Mesothelial cell of epicardium (in vitro differentiated cells): ENCODE data around the gene PLCG1. TPM values are rescaled to one million over a fixed set of nuclear protein-coding genes. Genes with fewer than 3 reads are reported as not detected.
A peak's percentile ranks its signal among the peaks of the same experiment; 100 is the strongest.

Experiments used
- DNase-seq, 2 experiments: peaks; one replicate each; pipeline ENCODE4 v3.0.0; 2021; ENCODE audit warnings: low spot score in 2 of 2; ENCODE audit not compliant: unreplicated experiment in 2 of 2
- H3K27ac Mint-ChIP-seq: 2 replicates; pipeline ENCODE4 v1.8.0; 2021; ENCODE audit warnings: mixed read lengths
- H3K27me3 Mint-ChIP-seq: 2 replicates; pipeline ENCODE4 v1.8.0; 2021; ENCODE audit warnings: low read depth, mixed read lengths
- H3K36me3 Mint-ChIP-seq: 2 replicates; pipeline ENCODE4 v1.8.0; 2021; ENCODE audit warnings: mixed read lengths
- H3K4me1 Mint-ChIP-seq: 2 replicates; pipeline ENCODE4 v1.8.0; 2021; ENCODE audit warnings: mixed read lengths
- H3K4me3 Mint-ChIP-seq: 2 replicates; pipeline ENCODE4 v1.8.0; 2021; ENCODE audit warnings: mild to moderate bottlenecking, moderate library complexity, mixed read lengths
- H3K9me3 Mint-ChIP-seq: 2 replicates; pipeline ENCODE4 v1.8.0; 2021; ENCODE audit warnings: mixed read lengths
- total RNA-seq: library from RNA; stranded (reverse); gene quantifications from 3 replicates; pipeline ENCODE4 v1.2.1, GENCODE V29; 2021
- TF ChIP-seq, protein P1 (sequence below): fragments of 200-600 bp; sonication (generic); IDR thresholded peaks from one replicate; pipeline ENCODE4 v1.5.0; 2021; ENCODE audit warnings: antibody characterized with exemption; ENCODE audit not compliant: unreplicated experiment

The PLCG1 gene
- total RNA-seq, 1 donor from 2014 or later: 301 TPM

DNA sequence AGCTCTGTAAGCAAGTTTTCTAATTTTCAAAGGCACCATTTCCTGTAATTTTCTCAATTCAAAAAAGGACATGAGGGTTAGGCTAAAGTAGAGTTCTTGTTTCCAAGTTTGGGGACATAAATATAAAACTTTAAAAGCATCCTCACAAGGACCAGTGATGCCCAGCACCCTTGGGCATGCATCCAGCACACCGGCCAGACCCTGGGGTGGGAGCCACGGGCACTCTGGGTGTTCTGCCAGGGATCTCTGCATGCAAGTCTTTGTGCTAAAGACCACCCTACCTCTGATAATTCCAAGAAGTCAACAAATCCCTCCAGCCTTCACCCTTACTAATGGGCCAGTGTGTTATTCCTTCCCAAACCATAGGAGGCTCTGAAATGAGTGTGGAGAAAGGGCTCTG lies 46.5 kb downstream of the PLCG1 start:
- Mint-ChIP-seq H3K4me1 (no peaks in the 10 kb centered on the region), H3K27ac (no peak overlapping the region), H3K27me3 (no peaks in the 10 kb centered on the region), H3K9me3 (peaks cover 13% of the 10 kb centered on the region), H3K36me3 (peaks cover 4% of the 10 kb centered on the region), H3K4me3 (no peak overlapping the region)
- no peak for DNase-seq
- TF ChIP-seq, protein P1, sequence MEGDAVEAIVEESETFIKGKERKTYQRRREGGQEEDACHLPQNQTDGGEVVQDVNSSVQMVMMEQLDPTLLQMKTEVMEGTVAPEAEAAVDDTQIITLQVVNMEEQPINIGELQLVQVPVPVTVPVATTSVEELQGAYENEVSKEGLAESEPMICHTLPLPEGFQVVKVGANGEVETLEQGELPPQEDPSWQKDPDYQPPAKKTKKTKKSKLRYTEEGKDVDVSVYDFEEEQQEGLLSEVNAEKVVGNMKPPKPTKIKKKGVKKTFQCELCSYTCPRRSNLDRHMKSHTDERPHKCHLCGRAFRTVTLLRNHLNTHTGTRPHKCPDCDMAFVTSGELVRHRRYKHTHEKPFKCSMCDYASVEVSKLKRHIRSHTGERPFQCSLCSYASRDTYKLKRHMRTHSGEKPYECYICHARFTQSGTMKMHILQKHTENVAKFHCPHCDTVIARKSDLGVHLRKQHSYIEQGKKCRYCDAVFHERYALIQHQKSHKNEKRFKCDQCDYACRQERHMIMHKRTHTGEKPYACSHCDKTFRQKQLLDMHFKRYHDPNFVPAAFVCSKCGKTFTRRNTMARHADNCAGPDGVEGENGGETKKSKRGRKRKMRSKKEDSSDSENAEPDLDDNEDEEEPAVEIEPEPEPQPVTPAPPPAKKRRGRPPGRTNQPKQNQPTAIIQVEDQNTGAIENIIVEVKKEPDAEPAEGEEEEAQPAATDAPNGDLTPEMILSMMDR: no peak

GRCh38 chr20:41185013-41185757 lies 47.8 kb downstream of the PLCG1 start:
- Mint-ChIP-seq H3K27ac (no peak overlapping the region), H3K4me1 (no peaks in the 10 kb centered on the region), H3K9me3 (peaks cover 25% of the 10 kb centered on the region), H3K4me3 (no peak overlapping the region), H3K36me3 (peaks cover 6% of the 10 kb centered on the region), H3K27me3 (no peaks in the 10 kb centered on the region)
- peak in 1 of 2 experiments; percentile 32 for DNase-seq
- TF ChIP-seq, protein P1: no peak

- Mint-ChIP-seq H3K36me3 (peaks cover 15% of the 10 kb centered on the region), H3K27me3 (no peaks in the 10 kb centered on the region), H3K4me3 (no peak overlapping the region), H3K27ac (no peak overlapping the region), H3K9me3 (peaks cover 41% of the 10 kb centered on the region), H3K4me1 (no peaks in the 10 kb centered on the region)
- no peak for DNase-seq
- TF ChIP-seq, protein P1: no peak
Observed at GRCh38 chr20:41187668-41188067, 50.3 kb downstream of the PLCG1 start.

- no peaks in the 10 kb centered on the region for H3K4me1 Mint-ChIP-seq
- TF ChIP-seq, protein P1: no peak
- H3K27me3 Mint-ChIP-seq: no peaks in the 10 kb centered on the region
- no peak for DNase-seq
- peaks cover 34% of the 10 kb centered on the region for H3K36me3 Mint-ChIP-seq
- H3K9me3 Mint-ChIP-seq: peaks cover 64% of the 10 kb centered on the region
- no peak overlapping the region for H3K27ac Mint-ChIP-seq
- H3K4me3 Mint-ChIP-seq: no peak overlapping the region
Observed at GRCh38 chr20:41191562-41192500, 54.5 kb downstream of the PLCG1 start.

DNA sequence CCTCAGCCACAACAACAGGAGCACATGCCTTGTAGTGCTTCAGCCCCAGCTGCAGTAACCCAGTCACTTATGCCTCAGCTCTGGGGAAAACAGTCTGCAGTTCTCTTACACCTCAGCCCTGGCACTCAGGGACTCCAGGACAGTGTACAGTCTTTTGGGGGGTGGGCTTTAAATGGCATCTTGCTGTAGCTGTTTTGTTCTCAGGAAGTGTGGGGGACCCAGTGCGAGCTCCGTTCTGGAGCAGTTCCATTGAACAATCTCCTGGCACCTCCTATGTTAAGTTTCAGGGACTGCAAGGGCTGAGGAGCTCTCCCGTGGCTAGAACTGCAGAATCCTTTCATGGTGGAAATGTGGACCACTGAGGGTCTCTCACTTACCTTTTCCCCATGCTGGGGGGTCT lies 55.2 kb downstream of the PLCG1 start:
- Mint-ChIP-seq H3K4me1 (no peaks in the 10 kb centered on the region), H3K9me3 (peaks cover 67% of the 10 kb centered on the region), H3K27ac (no peak overlapping the region), H3K36me3 (peaks cover 38% of the 10 kb centered on the region), H3K4me3 (no peak overlapping the region), H3K27me3 (no peaks in the 10 kb centered on the region)
- TF ChIP-seq, protein P1: no peak
- no peak for DNase-seq
